SK-N-SH (cell line): ENCODE results near the gene GOLT1A. TPM values are rescaled to one million over a fixed set of nuclear protein-coding genes. Genes with fewer than 3 reads are reported as not detected.

Experiments
- CTCF ChIA-PET: fragments of 300-600, 350-600 bp; formaldehyde crosslinking; extraction: SDS; loops from one replicate; lab custom pipeline; 2021; lab: Yijun Ruan, JAX
- POLR2A ChIA-PET: fragments of 350-600 bp; sonication (Branson Sonifier 250); formaldehyde crosslinking; extraction: SDS; loops from one replicate; lab custom pipeline; 2020; ENCODE audit warnings: antibody characterized with exemption, inconsistent platforms; lab: Yijun Ruan, JAX
- DNase-seq: peaks from one replicate; pipeline ENCODE4 v3.0.0; 2012
- H2AFZ ChIP-seq: fragments of 200-600 bp; sonication (generic); 2 replicates; pipeline ENCODE4 v1.8.1; 2016; ENCODE audit warnings: antibody characterized with exemption, mild to moderate bottlenecking, low read depth
- H3F3A ChIP-seq: fragments of 200-600 bp; sonication (generic); replicated peaks from 2 replicates; pipeline ENCODE3; 2016; ENCODE audit warnings: antibody characterized with exemption, mild to moderate bottlenecking; ENCODE audit not compliant: insufficient read depth
- H3K27ac ChIP-seq, 2 experiments: fragments of 200-500 bp in 1 of 2; fragments of 200-600 bp in 1 of 2; sonication (Bioruptor generic) in 1 of 2; sonication (generic), shearing (Covaris generic) in 1 of 2; 2 replicates each; pipeline versions ENCODE4 v1.5.1 to v1.6.1; 2014 to 2016; ENCODE audit warnings: low read depth in 2 of 2, inconsistent platforms in 1 of 2, low read length in 1 of 2, mild to moderate bottlenecking in 1 of 2, mixed read lengths in 1 of 2
- H3K27me3 ChIP-seq: fragments of 200-600 bp; sonication (generic), shearing (Covaris generic); 2 replicates; pipeline ENCODE4 v1.6.1; 2016; ENCODE audit warnings: mixed run types; ENCODE audit not compliant: insufficient read depth
- H3K36me3 ChIP-seq, 2 experiments: fragments of 200-500 bp in 1 of 2; fragments of 200-600 bp in 1 of 2; sonication (Bioruptor generic) in 1 of 2; sonication (generic) in 1 of 2; replicated peaks in 1 of 2; 2 replicates each; pipeline versions ENCODE3 to v1.5.1; 2014 to 2016; ENCODE audit warnings: low read length in 1 of 2, mild to moderate bottlenecking in 1 of 2; ENCODE audit not compliant: insufficient read depth in 2 of 2, control insufficient read depth in 1 of 2
- H3K4me1 ChIP-seq, 2 experiments: fragments of 200-500 bp in 1 of 2; fragments of 200-600 bp in 1 of 2; sonication (Bioruptor generic) in 1 of 2; sonication (generic), shearing (Covaris generic) in 1 of 2; 2 replicates each; pipeline versions ENCODE4 v1.5.1 to v1.6.1; 2014 to 2016; ENCODE audit warnings: low read depth in 1 of 2, low read length in 1 of 2, mixed run types in 1 of 2; ENCODE audit not compliant: insufficient read depth in 2 of 2, control insufficient read depth in 1 of 2
- H3K4me2 ChIP-seq: fragments of 200-600 bp; sonication (generic), shearing (Covaris generic); 2 replicates; pipeline ENCODE4 v1.6.1; 2017; ENCODE audit warnings: mixed run types
- H3K4me3 ChIP-seq, 2 experiments: fragments of 200-500 bp in 1 of 2; fragments of 200-600 bp in 1 of 2; sonication (Bioruptor generic) in 1 of 2; sonication (generic), shearing (Covaris generic) in 1 of 2; 2 replicates each; pipeline versions ENCODE4 v1.5.1 to v1.8.1; 2014 to 2016; ENCODE audit warnings: low read depth in 2 of 2, inconsistent platforms in 1 of 2, low read length in 1 of 2, mild to moderate bottlenecking in 1 of 2, mixed read lengths in 1 of 2, moderate library complexity in 1 of 2
- H3K79me2 ChIP-seq: fragments of 200-600 bp; sonication (generic); 2 replicates; pipeline ENCODE4 v1.8.1; 2017; ENCODE audit warnings: mild to moderate bottlenecking; ENCODE audit not compliant: insufficient read depth
- H3K9ac ChIP-seq: fragments of 200-600 bp; sonication (generic); 2 replicates; pipeline ENCODE4 v1.6.1; 2017; ENCODE audit warnings: mixed run types
- H3K9me2 ChIP-seq: fragments of 200-600 bp; sonication (generic); 2 replicates; pipeline ENCODE4 v1.6.1; 2017; ENCODE audit warnings: mixed run types
- H3K9me3 ChIP-seq: fragments of 200-600 bp; sonication (generic); 2 replicates; pipeline ENCODE4 v1.6.1; 2017; ENCODE audit warnings: mixed run types, mild to moderate bottlenecking, moderate library complexity
- H4K20me1 ChIP-seq: fragments of 200-600 bp; sonication (generic); 2 replicates; pipeline ENCODE4 v1.6.1; 2017; ENCODE audit warnings: mild to moderate bottlenecking, mixed run types; ENCODE audit not compliant: insufficient read depth
- FOSL2 ChIP-seq: IDR thresholded peaks from 2 replicates; pipeline ENCODE4 v1.4.0; 2012; ENCODE audit warnings: low read depth, mild to moderate bottlenecking, moderate library complexity, borderline replicate concordance
- FOXJ3 ChIP-seq: sonication (generic); formaldehyde crosslinking; IDR thresholded peaks from 2 replicates; pipeline ENCODE4 v1.5.1; 2020; ENCODE audit warnings: mild to moderate bottlenecking, missing genetic modification reagents
- FOXM1 ChIP-seq: IDR thresholded peaks from 2 replicates; pipeline ENCODE4 v1.4.0; 2012; ENCODE audit warnings: low read depth, mild to moderate bottlenecking
- NRF1 ChIP-seq: IDR thresholded peaks from 2 replicates; pipeline ENCODE4 v1.6.1; 2012; ENCODE audit warnings: low read depth, mild to moderate bottlenecking, low read length
- POLR2AphosphoS5 ChIP-seq: IDR thresholded peaks from 2 replicates; pipeline ENCODE4 v1.6.1; 2012; ENCODE audit warnings: low read depth, low read length
- TAF1 ChIP-seq: IDR thresholded peaks from 2 replicates; pipeline ENCODE4 v1.6.1; 2012; ENCODE audit warnings: low read depth, mild to moderate bottlenecking, low read length, moderate library complexity, borderline replicate concordance
- WGBS: methylation state at CpG from one replicate; pipeline ENCODE4 v1.1.6; 2017; ENCODE audit warnings: low lambda C conversion rate; 5-methylcytosine and 5-hydroxymethylcytosine counted together
- polyA plus RNA-seq, 3 experiments: library from polyadenylated mRNA; depleted of rRNA; stranded (reverse); fragments of >200 nt; gene quantifications; 2 replicates each; pipeline ENCODE4 v1.2.3, GENCODE V29; 2012
- TF ChIP-seq, protein P1 (sequence below): fragments of 150-350 bp; IDR thresholded peaks from 2 replicates; pipeline ENCODE4 v1.6.1; 2017; ENCODE audit warnings: antibody characterized with exemption, low read length, low read depth, borderline replicate concordance
- TF ChIP-seq, protein P2 (sequence below): IDR thresholded peaks from 2 replicates; pipeline ENCODE4 v1.4.0; 2012; ENCODE audit warnings: low read depth, borderline replicate concordance
- TF ChIP-seq, protein P3 (sequence below): IDR thresholded peaks from 2 replicates; pipeline ENCODE4 v1.4.0; 2012; ENCODE audit warnings: low read depth, borderline replicate concordance
- TF ChIP-seq, protein P4 (sequence below): IDR thresholded peaks from 2 replicates; pipeline ENCODE4; 2012
- TF ChIP-seq, protein P5 (sequence below): IDR thresholded peaks from 2 replicates; pipeline ENCODE4 v1.6.1; 2012; ENCODE audit warnings: mild to moderate bottlenecking, low read depth, low read length, moderate library complexity

The GOLT1A gene
- polyA plus RNA-seq, 1 of the 3 experiments (the other 2 are of a cell fraction) = not detected

DNA sequence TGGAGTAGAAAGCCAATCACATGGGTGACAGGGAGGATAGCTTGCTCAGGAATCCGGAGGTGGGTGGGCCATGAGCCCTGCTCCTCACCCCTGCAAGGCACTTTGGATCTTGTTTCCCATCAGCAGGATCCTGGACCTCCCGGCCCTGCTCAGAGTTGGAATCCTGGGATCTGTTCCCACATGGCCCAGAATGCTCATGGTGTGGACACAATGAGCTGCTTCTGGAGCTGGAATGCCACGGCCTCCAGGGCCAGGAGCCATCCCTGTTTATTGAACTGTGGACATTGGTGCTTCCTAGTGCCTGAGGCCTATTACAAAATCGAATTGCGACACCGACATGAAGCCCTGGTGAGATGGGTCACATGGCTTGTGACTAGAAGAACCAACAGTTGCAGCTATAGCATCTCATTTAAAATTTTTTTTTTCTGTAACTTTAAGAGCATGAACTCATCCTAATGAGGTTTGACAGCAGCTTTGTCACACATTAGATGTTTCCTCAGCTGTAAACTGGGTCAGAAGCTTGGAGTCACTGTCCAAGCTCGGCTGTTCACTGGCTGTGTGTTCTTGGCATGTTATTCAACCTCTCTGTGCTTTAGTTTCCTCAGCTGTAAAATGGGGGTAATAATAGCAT is 40.4 kb upstream of the GOLT1A start:
- TF ChIP-seq, protein P1, sequence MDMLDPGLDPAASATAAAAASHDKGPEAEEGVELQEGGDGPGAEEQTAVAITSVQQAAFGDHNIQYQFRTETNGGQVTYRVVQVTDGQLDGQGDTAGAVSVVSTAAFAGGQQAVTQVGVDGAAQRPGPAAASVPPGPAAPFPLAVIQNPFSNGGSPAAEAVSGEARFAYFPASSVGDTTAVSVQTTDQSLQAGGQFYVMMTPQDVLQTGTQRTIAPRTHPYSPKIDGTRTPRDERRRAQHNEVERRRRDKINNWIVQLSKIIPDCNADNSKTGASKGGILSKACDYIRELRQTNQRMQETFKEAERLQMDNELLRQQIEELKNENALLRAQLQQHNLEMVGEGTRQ = no peak
- TF ChIP-seq, protein P2, sequence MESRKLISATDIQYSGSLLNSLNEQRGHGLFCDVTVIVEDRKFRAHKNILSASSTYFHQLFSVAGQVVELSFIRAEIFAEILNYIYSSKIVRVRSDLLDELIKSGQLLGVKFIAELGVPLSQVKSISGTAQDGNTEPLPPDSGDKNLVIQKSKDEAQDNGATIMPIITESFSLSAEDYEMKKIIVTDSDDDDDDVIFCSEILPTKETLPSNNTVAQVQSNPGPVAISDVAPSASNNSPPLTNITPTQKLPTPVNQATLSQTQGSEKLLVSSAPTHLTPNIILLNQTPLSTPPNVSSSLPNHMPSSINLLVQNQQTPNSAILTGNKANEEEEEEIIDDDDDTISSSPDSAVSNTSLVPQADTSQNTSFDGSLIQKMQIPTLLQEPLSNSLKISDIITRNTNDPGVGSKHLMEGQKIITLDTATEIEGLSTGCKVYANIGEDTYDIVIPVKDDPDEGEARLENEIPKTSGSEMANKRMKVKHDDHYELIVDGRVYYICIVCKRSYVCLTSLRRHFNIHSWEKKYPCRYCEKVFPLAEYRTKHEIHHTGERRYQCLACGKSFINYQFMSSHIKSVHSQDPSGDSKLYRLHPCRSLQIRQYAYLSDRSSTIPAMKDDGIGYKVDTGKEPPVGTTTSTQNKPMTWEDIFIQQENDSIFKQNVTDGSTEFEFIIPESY = no peak
- no peak for TF ChIP-seq TAF1
- no peak for TF ChIP-seq NRF1
- no peak for TF ChIP-seq POLR2AphosphoS5
- TF ChIP-seq, protein P3, sequence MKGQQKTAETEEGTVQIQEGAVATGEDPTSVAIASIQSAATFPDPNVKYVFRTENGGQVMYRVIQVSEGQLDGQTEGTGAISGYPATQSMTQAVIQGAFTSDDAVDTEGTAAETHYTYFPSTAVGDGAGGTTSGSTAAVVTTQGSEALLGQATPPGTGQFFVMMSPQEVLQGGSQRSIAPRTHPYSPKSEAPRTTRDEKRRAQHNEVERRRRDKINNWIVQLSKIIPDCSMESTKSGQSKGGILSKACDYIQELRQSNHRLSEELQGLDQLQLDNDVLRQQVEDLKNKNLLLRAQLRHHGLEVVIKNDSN = no peak
- TF ChIP-seq, protein P4, sequence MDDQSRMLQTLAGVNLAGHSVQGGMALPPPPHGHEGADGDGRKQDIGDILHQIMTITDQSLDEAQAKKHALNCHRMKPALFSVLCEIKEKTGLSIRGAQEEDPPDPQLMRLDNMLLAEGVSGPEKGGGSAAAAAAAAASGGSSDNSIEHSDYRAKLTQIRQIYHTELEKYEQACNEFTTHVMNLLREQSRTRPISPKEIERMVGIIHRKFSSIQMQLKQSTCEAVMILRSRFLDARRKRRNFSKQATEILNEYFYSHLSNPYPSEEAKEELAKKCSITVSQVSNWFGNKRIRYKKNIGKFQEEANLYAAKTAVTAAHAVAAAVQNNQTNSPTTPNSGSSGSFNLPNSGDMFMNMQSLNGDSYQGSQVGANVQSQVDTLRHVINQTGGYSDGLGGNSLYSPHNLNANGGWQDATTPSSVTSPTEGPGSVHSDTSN = no peak
- Histone ChIP-seq H2AFZ (no peak overlapping the region), H3K9ac (no peak overlapping the region), H3K9me3 (no peaks in the 10 kb centered on the region), H3K4me3 (no peak overlapping the region), H3K27ac (no peak overlapping the region; a peak in 1 of 4 replicates), H3K36me3 (peaks cover 0 to 10% of the 10 kb centered on the region in 2 experiments), H3K4me1 (peaks cover 0 to 10% of the 10 kb centered on the region in 2 experiments; a peak in 2 of 4 replicates), H3F3A (no peaks in the 10 kb centered on the region), H3K9me2 (no peaks in the 10 kb centered on the region), H3K4me2 (no peak overlapping the region), H3K79me2 (no peaks in the 10 kb centered on the region), H4K20me1 (no peaks in the 10 kb centered on the region), H3K27me3 (no peaks in the 10 kb centered on the region)
- DNase-seq = no peak
- ChIA-PET POLR2A (interaction anchor here (0.8 to 1.3 kb wide), 2 partner anchors 97 to 141 kb away, joined by 3 to 4 read pairs; no protein-coding TSS in a partner anchor), CTCF (interaction anchor here (0.8 to 15.9 kb wide), 13 partner anchors 9 to 145 kb away, joined by 3 to 338 read pairs (median 4); partner anchors contain the start of genes GOLT1A and PLEKHA6)
- 46% methylated on average over 5 of the region's 7 CpGs for WGBS

DNA sequence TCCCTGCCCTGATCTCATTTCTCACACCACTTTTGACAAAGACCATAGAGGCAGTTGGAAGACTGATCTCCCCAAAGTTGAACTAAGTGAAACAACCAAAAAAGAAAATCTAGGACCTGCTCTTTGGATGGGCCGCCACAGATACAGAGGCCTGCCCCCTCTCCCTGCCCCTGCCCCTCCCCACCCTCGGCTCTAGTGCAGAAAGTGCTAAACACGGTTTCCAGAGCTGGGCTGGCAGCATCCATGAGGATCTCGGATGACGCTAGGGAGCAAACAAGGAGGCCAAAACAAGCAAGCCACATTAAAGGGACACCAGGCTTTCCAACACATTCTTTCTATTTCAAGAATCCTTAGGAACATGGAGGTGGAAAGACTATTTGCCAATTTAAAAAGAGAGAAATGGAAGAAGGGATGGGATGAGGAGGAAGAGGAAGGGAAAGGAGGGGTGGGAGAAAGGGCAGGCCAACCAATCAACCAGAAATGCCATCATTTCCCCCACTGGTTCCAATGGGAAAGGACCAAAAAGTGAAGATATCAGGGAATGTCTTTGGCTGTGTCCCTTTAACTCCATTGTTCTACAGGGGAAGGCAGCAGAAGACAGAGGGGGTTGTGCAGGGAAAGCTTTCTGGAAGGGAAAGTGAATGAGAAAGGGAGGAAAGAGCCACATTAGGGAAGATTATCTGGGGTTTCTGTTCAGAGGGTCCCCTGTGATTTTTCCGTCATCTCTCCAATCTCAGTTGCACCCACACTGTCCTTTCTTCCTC is 38.3 kb upstream of the GOLT1A start:
- Histone ChIP-seq H2AFZ (no peak overlapping the region), H3K4me1 (no peaks in the 10 kb centered on the region; a peak in 2 of 4 replicates), H3K4me3 (no peak overlapping the region), H4K20me1 (no peaks in the 10 kb centered on the region), H3K79me2 (no peaks in the 10 kb centered on the region), H3K36me3 (peaks cover 0 to 10% of the 10 kb centered on the region in 2 experiments), H3F3A (no peaks in the 10 kb centered on the region), H3K9me2 (no peaks in the 10 kb centered on the region), H3K9me3 (no peaks in the 10 kb centered on the region), H3K27ac (no peak overlapping the region), H3K9ac (no peak overlapping the region), H3K27me3 (no peaks in the 10 kb centered on the region; the same call in 1 of the 2 replicates), H3K4me2 (no peak overlapping the region)
- POLR2A ChIA-PET = no interaction called here
- WGBS = 75% methylated on average over 5 of the region's 6 CpGs
- CTCF ChIA-PET = interaction anchor here (1.4 to 15.9 kb wide), 2 partner anchors 10 to 109 kb away, joined by 4 to 338 read pairs; partner anchors contain the start of gene PLEKHA6
- no peak for DNase-seq
- TF ChIP-seq, protein P2 = no peak
- no peak for TF ChIP-seq FOXM1
- TF ChIP-seq, protein P5, sequence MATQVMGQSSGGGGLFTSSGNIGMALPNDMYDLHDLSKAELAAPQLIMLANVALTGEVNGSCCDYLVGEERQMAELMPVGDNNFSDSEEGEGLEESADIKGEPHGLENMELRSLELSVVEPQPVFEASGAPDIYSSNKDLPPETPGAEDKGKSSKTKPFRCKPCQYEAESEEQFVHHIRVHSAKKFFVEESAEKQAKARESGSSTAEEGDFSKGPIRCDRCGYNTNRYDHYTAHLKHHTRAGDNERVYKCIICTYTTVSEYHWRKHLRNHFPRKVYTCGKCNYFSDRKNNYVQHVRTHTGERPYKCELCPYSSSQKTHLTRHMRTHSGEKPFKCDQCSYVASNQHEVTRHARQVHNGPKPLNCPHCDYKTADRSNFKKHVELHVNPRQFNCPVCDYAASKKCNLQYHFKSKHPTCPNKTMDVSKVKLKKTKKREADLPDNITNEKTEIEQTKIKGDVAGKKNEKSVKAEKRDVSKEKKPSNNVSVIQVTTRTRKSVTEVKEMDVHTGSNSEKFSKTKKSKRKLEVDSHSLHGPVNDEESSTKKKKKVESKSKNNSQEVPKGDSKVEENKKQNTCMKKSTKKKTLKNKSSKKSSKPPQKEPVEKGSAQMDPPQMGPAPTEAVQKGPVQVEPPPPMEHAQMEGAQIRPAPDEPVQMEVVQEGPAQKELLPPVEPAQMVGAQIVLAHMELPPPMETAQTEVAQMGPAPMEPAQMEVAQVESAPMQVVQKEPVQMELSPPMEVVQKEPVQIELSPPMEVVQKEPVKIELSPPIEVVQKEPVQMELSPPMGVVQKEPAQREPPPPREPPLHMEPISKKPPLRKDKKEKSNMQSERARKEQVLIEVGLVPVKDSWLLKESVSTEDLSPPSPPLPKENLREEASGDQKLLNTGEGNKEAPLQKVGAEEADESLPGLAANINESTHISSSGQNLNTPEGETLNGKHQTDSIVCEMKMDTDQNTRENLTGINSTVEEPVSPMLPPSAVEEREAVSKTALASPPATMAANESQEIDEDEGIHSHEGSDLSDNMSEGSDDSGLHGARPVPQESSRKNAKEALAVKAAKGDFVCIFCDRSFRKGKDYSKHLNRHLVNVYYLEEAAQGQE = no peak
- TF ChIP-seq FOSL2 = no peak
- TF ChIP-seq NRF1 = no peak
- no peak for TF ChIP-seq POLR2AphosphoS5
- no peak for TF ChIP-seq FOXJ3 (CRISPR knock-in tag)
